HG03439 (cell line): Measurements from ENCODE around the gene SAMM50.
"Not testable (repeated sequence)": the region's sequence is repeated elsewhere in the genome, so short reads cannot be mapped to it uniquely, and the experiment has no call there.

Experiments used
- ATAC-seq: cut with Tn5 transposase; IDR thresholded peaks from one replicate; pipeline ENCODE4 v1.9.1; 2021; ENCODE audit warnings: mild to moderate bottlenecking, moderate library complexity; ENCODE audit not compliant: unreplicated experiment

SAMM50 gene

DNA sequence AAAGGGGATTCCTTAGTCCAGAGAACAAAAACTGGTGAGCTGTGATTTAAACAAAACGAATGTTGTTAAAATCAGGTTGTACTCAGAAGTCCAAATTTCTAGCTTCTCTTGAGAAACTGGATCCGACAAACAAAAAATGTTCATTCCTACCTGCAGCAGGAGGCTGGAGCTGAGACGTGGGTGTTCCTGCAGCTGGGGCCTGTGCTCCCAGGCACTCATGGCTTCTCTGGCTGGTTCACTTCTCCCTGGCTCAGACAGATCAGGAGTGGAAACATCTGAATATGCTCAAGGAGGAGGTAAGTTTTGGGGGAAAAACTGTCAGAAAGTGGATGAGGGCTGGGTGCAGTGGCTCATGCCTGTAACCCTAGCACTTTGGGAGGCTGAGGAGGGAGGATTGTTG lies 44.1 kb downstream of the SAMM50 start:
- ATAC-seq, result no peak

DNA sequence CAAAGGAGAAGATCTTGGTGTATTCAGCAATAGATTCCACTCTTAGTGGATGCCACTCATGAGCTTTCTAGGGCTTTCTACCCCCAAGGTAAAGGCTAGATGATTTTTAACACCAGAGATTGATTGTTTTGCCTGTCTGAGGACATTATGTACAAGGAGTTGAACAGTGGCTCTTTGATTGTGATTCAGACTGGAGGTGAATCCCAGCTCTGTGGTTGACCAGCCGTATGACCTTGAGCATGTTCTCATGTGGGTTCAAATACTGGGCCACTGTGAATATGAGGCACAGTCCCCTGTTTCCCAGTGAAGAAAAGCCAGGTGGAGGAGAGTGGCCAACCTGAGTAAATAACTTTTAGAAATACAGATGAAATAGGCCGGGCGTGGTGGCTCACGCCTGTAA lies 44.9 kb downstream of the SAMM50 start:
- no peak for ATAC-seq

DNA sequence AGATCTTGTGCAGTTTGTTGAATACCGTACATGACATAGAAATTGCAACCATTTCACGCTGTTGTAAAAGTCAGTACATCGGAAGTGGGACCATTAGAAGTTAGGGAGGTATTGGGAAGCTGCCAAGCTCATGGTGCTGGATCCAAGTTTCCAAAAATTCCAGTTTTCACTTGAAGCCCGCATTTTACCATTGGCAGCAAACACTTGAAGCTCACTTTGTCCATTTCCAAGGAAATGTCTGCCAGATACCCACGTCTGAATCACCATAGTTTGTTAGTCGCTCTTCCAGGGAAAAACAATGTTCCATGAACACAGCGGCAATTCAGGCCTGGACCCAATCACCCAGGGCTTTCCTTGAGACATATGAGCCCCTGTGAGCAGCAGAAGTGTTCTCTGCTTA lies 46.3 kb downstream of the SAMM50 start:
- ATAC-seq, result no peak

DNA sequence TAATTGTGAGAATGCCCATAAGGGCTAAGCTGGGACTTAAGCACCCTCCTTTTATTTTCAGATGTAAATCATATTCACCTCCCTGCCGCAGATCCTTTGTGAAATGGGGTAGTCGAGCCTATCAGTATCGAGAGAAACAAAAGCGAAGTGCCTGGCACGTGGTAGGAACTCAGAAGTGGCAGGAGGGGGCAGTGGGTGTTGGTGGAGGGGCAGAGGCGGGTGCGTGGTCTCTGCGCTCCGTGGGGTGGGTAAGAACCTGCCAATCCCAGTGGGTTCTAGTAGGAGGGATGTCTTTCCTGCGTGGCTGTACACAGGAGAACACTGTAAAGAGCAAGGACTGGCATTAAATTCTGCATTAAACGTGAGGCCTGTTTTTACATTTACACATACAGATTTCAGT lies 47.1 kb downstream of the SAMM50 start:
- ATAC-seq, result no peak

DNA sequence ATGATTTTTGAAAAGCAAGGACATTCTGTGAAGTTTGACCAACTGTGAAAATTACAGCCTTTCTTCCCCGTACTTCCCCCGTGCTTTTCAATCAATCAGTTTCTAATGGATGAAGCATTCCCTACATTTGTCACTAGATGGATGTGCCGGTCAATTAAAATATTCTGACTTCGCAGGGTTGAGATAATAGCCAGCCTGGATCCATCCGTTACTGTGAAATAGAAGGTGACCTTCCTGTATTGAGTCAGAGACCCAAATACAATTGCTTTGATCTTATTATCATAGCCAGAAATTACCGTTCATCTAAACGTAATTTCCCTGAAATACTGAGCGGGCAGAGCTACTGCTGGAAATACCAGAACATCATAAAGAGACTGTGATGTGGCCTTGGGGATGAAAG lies 47.8 kb downstream of the SAMM50 start:
- ATAC-seq, result no peak

DNA sequence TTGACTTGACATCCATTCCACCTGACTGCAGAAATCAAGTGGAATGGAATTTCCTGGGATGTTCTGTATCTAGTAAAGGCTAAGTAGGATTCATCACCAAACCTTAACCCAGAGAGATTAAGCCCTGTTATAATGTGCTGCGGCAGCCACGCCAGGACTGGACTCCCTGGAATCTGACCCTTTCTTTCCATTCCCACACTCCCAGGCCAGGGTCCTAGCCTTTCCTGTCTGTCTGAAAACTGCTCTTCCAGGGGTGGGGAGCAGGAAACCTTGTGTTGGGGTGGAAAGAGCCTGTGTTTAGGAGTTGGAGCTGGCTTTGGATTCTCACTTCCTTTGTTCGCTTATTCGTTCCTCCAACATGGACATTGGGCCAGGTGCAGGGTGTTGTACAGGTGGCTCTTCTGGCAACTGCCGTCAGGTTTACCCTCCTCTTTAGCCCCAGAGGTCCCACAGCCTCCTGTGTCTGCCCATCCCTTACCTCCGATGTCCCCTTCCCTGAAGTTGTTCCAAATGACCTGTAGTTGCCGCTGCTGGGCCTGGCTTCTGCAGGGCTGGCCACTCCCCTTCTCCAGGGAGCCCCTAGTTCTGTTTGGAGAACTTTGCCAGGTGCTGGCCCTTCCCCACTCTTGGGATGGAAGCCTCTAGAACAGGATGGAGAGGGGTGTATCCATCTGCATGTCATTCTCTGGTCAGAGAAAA lies 48.3 kb downstream of the SAMM50 start:
- ATAC-seq, result no peak

DNA sequence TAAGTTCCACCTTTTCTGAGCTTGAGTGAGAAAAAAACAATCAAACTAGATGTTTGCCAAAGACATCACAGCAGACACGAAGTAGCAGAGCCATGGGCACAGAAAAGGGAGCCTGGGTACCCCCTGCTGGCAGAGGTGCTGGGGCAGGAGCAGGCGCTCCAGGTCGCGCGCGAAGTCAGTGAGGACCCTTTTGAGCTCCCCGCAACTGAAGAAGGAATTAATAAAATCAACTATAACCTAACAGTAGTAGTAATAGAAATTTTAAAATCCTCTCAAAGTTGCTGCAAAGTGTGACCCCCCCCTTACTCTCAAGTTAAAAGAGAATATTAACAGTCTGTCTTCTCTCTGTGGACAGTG lies 48.8 kb downstream of the SAMM50 start:
- no peak for ATAC-seq

DNA sequence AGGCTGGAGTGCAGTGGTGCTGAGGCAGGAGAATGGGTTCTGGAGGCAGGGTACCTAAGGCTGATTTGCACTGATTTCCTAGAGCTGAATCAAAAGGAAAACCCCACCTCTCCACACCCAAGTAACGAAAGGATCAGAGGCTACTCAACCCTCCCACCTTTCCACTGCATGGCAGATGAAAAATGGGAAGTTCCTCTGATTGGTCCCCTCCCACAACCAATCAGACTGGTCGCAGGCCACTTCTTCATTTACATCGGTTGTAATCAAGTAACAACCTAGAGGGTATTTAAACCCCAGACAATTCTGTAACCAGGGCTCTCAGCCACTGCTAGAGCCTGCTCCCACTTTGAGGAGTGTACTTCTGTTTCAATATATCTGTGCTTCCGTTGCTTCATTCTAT lies 50.3 kb downstream of the SAMM50 start:
- no peak for ATAC-seq

DNA sequence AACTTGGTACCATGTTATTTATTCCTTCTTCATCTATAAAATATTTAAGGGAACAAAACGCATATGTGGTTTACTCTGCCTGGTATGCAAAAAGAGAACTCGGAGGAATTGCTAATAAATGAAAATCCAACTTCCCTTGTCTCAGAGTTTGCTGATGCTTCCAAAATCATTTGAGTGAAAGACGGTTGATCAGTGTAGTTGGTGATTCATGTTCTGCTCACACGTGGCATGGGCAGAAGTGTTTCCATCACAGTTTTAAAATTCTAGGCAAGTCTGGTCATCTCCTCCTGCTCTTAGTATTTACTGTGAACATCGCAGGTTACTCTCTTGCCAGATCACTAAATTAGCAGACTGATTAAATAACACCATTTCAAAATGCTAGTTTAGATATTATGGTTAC lies 56.9 kb downstream of the SAMM50 start:
- ATAC-seq, result no peak

DNA sequence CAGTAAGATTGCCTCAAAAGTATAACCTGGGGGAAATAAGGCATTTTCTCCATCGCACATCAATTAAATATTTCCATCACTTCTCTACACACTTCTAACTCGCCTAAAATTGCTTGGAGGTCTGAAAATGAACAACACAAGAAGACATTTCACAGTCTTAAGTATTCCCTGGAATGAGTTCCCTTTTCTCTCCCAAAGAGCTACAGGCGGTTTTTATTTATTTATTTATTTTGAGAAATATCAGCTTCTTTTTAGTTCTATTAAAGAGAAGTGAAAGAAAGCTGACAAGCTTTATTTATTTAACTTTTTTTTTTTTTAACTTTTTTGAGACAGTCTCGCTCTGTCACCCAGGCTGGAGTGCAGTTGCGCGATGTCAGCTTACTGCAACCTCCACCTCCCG lies 57.3 kb downstream of the SAMM50 start:
- ATAC-seq, result no peak

DNA sequence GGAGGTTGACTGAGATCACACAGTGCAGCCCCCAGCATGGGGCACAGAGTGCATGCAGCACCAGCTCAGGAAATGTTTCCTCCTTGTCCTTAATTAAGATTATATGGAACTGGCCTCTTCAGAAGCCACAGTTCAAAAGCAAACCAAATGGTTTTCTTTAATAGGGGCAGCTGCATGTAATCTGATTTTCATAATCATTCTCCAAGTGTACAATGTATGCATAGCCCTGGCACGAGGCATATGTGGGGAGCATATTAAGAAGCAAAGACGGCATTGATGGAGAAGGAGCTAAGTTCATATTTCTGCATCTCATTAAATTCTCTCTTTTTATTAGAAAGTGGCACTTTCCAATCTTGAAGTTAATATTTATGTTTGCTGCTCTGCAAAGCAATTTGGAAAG lies 59.0 kb downstream of the SAMM50 start:
- no peak for ATAC-seq

DNA sequence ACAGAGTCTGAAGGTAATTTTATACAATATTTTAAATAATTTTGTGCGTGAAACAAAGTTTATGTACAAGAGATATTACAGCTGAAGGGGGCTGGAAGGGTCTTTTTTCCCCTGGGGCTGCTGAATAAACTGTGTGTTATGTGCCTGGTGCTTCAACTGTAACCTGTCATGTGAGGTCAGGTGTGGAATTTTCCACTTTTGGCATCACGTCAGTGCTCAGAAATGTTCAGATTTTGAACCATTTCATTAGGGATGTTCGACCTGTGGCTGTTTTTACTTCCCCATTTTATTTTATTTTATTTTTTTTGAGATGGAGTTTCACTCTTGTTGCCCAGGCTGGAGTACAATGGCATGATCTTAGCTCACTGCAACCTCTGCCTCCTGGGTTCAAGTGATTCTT lies 61.3 kb downstream of the SAMM50 start:
- not testable (repeated sequence) for ATAC-seq

DNA sequence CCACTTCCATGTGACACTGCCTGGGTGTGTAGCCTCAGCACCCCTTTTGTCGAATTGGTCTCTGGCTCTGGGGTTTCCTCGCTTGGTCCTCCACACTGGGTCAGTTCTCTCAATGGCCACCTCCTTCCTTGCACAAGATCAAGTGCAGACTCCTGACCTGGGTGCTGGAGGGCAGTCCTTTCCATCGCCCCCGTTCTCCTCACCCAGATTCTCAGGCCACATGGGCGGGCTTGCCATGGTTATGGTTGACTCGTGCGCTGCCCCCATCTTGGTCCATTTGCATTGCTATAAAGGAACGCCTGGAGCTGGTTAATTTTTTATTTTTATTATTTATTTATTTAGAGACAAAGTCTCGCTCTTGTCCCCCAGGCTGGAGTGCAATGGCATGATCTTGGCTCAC lies 63.4 kb downstream of the SAMM50 start:
- ATAC-seq, result no peak

DNA sequence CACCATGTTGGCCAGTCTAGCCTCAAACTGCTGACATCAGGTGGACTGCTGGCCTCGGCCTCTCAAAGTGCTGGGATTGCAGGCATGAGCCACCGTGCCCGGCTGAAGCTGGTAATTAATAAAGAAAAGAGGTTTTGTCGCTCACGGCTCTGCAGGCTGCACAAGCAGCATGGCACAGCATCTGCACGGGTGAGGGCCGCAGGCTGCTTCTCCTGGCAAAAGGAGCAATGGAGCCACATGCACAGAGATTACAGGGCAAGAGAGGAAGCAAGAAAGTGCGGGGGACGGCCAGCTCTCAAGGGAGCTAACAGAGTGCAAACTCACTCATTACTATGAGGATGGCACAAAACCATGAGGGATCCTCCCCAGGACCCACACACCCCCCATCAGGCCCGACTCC lies 64.2 kb downstream of the SAMM50 start:
- ATAC-seq, result no peak

DNA sequence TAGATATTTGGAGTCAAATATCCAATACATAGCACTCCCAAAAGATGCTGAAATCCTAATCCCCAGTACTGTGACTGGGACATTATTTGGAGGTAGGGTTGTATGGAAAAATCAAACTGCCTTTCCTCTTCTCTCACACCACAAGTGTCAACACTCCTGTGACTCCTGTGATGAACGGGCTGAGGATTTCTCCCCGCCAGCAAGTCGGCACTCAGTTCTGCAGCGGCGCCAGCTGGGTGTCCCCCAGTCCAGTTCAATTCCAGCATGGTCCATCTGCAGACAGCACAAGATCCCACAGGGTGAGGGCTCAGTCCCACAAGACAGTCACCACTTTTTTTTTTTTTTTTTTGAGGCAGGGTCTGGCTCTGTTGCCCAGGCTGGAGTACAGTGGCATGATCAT lies 64.6 kb downstream of the SAMM50 start:
- no peak for ATAC-seq

DNA sequence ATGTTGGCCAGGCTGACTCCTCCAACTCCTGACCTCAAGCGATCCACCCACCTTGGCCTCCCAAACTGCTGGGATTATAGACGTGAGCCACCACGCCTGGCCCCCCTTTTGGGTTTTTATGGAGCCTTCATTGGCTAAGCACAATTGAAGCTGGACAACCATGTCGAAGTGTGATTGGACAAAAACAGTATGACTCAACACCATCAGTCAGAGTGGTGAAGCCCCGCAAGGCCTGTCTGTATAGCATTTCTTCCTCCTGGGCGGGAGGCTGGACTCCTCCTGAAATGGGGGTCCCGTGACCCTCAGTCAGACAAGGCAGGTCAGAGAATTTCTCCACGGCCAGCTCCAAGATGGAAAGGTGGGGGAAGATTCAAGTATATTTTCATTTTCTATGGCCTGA lies 65.7 kb downstream of the SAMM50 start:
- no peak for ATAC-seq

DNA sequence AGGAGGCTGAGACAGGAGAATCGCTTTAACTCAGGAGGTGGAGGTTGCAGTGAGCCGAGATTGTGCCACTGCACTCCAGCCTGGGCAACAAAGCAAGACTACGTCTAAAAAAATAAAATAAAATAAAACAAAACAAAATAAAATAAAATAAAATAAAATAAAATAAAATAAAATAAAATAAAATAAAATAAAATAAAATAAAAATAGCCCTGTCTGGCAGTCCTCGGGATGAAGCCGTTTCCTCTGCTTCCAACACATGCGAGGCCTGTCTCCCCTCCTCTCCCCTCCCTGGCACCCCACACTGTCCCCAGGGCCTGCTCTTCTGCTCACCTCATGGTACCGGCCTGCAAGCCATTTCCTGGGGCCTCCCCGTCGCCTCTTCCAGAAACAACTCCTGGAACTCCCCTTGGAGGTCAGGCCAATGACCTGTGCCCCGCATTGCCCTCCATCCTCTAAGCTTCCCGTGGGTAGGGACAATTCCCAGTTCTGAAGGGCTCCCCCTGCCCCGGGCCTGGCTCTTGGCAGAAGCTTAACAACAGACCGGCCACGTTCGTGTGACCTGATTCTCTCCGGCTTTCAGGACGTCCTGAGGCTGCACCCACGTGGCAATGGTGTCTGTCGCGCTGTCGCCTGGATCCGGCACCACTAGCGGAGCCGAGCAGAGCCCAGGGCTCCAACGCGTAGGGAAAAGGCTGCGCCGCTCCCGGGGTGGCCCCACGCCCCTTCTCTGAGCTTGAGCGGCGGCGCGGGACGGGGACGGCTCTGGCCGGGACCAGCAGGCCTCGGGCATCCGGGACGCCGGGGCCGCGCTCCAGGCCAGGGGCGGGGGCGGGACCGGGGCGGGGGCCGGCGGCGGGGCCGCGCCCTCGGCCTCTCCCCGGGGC lies 68.4 kb downstream of the SAMM50 start:
- no peak for ATAC-seq

DNA sequence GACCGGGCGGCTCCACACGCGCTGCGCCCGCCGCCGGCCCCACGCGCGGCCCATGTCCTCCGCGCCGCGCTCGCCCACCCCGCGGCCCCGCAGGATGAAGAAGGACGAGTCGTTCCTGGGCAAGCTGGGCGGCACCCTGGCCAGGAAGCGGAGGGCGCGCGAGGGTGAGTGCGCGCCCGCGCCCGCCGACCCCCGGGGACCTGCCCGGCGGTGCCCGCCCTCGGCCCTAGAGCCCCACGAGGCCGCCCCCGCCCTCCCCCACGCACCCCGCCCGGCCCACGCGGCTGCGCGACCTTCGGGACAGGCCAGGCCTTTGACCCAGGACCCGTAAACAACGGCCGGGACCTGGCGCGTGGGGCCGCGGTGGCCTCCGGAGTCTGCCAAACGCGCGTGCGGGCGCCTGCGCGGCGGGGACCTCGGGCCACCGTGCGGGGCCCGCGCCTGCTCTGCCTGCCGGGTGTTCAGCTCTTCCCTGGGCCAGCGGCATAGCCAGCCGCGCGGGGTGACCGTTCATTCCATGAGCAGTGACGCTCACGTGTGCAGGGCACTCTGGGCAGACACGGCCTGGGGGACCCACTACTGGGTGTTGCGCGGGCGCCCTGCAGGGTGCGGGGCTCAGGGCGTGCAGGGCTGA lies 69.2 kb downstream of the SAMM50 start, which contains the start of gene PARVB:
TSS of gene PARVB (plus strand) at position 15 of the 634 bp plus-strand sequence. CDS start at position 53, 38 bp downstream.
- ATAC-seq, result no peak

DNA sequence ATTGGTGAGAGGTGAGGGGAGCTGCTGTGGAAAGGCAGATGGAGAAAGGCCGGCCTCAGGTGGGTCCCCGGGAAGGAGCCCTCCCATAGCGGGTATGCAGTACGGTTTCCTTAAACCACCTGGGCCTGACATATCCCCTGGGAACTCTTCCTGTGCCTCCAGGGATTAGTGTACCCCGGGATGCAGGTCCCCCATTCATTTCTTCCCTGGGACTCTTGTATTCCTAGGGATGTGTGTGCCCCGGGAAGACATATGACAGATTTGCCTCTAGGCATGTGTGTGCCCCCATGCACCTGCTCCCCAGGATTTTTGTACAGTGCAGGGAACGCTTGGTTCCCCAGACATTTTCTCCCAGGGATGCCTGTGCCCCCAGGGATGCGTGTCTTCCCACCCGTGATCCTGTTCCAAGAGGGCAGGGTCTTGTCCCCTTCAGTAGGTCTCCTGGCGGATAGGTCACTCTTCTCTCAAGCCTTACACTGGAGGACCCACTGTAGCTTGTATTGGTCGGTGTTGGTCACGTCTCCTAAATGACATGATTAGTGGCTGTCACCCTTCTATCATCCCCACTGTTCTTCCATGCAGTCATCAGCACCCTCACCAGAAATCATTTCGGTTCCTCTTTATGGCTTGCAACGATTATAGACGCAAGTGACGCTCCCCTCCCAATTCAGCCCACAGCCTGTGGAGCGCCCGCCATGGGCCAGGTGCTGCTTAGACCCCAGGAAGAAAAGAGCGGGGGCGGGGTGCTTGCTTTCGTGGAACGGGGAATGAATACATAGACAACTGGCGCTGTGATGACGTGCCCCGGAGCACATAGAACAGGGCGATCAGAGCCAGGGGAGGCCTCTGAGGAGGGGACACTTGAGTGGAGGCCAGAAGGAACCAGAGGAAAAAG lies 70.2 kb downstream of the SAMM50 start:
- ATAC-seq, result peak; percentile 52

DNA sequence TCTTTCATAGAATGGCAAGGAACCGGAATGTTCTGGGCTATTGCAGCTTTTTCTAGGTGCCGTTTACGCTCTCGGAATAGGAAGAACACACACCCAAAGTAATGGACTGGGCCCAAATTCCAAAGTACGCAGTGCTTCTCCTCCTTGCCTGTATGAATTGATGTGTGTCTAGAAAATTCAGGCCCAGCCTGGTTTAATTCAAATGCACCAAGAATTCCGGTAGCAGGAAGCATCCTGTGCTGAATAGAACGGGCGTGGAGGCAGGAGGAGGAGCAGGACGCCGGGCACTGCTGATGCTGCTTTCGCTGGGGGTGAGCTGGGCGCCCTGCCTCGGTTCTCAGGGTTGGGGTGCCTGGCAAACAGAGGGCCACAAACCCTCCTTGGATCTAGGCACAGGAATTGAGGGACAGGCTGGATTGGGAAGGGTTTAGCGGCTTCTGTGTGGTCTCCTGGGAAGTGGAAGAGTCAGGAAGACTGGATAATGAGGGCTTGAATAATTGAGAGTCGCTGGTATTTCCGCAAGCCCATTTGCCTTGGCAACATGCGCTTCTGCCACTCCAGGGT lies 70.9 kb downstream of the SAMM50 start:
- no peak for ATAC-seq
